T-helper 1 cell (primary cell): ENCODE results near the gene RGS7.
"Not testable (repeated sequence)": the region's sequence is repeated elsewhere in the genome, so short reads cannot be mapped to it uniquely, and the experiment has no call there.

Experiments used
- DNase-seq, 5 donors: peaks; one replicate each; pipeline ENCODE4 v3.0.0-alpha.2; 2012 to 2020

Gene RGS7

GRCh38 chr1:241131636-241132194 is 225.3 kb downstream of the RGS7 start:
- DNase-seq, result no peak

GRCh38 chr1:241130881-241131280 is 226.1 kb downstream of the RGS7 start:
- no peak for DNase-seq

GRCh38 chr1:241129207-241129960 is 227.6 kb downstream of the RGS7 start:
- DNase-seq, result no peak

GRCh38 chr1:241125286-241125685 is 231.7 kb downstream of the RGS7 start:
- no peak for DNase-seq

- DNase-seq, result no peak
Measured at GRCh38 chr1:241118049-241118448, 239.0 kb downstream of the RGS7 start.

GRCh38 chr1:241115784-241116183 is 241.2 kb downstream of the RGS7 start:
- no peak for DNase-seq

GRCh38 chr1:241114699-241115233 is 242.2 kb downstream of the RGS7 start:
- DNase-seq, result no peak

GRCh38 chr1:241113557-241113956 is 243.4 kb downstream of the RGS7 start:
- no peak for DNase-seq

- no peak for DNase-seq
Measured at GRCh38 chr1:241109039-241109438, 248.0 kb downstream of the RGS7 start.

- DNase-seq, result no peak
Measured at GRCh38 chr1:241105147-241105546, 251.9 kb downstream of the RGS7 start.

- no peak for DNase-seq
Measured at GRCh38 chr1:241102664-241103063, 254.3 kb downstream of the RGS7 start.

- DNase-seq, result no peak
Measured at GRCh38 chr1:241101622-241102021, 255.4 kb downstream of the RGS7 start.

- no peak for DNase-seq
Measured at GRCh38 chr1:241097479-241097878, 259.5 kb downstream of the RGS7 start.

- no peak for DNase-seq
Measured at GRCh38 chr1:241096982-241097381, 260.0 kb downstream of the RGS7 start.

- no peak for DNase-seq
Measured at GRCh38 chr1:241095847-241096246, 261.2 kb downstream of the RGS7 start.

- no peak for DNase-seq
Measured at GRCh38 chr1:241090798-241091197, 266.2 kb downstream of the RGS7 start.

- DNase-seq, result not testable (repeated sequence)
Measured at GRCh38 chr1:241089066-241089465, 267.9 kb downstream of the RGS7 start.

- DNase-seq, result not testable (repeated sequence)
Measured at GRCh38 chr1:241088075-241088474, 268.9 kb downstream of the RGS7 start.

GRCh38 chr1:241086686-241087085 is 270.3 kb downstream of the RGS7 start:
- no peak for DNase-seq

- no peak for DNase-seq
Measured at GRCh38 chr1:241083285-241083684, 273.7 kb downstream of the RGS7 start.

GRCh38 chr1:241081473-241081872 is 275.5 kb downstream of the RGS7 start:
- DNase-seq, result no peak

- DNase-seq, result no peak
Measured at GRCh38 chr1:241079459-241079858, 277.5 kb downstream of the RGS7 start.

GRCh38 chr1:241079047-241079446 is 278.0 kb downstream of the RGS7 start:
- no peak for DNase-seq

GRCh38 chr1:241077386-241078147 is 279.4 kb downstream of the RGS7 start:
- no peak for DNase-seq
